NCI-H2029 treated with DMSO at 0.1 percent for 48 hours (cell line): ENCODE results near the gene COL12A1.

Source experiments
- DNase-seq: peaks from one replicate; lab custom pipeline; 2025; lab: John Stamatoyannopoulos, UW

Gene COL12A1

DNA sequence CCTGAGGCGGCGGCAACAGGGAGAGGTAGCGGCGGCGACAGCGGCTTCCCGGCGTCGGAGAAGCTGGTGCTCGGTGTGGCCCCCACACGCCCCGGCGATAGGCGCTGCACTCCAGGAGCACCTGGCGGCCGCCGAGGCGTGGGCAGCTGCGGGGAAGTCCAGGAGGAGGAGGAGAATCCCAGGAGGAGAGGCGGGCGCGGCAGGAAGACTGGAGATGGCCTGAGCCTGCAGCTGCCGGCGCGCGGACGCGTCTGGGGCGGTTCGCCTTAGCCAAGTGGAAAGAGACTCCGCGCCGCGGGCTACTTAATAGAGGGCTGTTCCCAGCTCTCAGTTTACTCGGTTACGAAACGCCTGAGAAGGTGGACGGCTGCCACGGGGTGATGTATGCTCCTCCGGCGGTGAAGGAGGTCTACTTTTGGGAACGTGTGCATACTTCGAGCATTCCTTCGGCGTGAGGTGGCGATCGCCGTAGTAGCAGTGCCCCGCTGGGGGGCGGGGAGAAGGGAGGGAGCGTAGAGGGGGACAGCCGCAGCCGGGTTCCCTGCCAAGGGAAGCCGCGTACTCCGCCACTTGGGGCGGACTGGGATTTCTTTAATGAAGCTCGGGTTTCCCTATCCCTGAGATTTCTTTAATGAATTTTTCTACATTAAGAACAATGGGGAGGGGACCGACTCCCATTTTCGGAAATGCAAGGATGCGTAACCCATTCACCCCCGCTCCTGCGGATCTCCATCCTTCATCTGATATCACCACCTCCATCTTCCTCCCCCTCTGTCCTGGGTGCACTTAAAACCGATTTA lies at the start of gene COL12A1:
COL12A1 (minus strand) TSS at position 278 of the 800 bp plus-strand sequence. CDS start 3,261 bp downstream, outside the sequence.
- no peak for DNase-seq

DNA sequence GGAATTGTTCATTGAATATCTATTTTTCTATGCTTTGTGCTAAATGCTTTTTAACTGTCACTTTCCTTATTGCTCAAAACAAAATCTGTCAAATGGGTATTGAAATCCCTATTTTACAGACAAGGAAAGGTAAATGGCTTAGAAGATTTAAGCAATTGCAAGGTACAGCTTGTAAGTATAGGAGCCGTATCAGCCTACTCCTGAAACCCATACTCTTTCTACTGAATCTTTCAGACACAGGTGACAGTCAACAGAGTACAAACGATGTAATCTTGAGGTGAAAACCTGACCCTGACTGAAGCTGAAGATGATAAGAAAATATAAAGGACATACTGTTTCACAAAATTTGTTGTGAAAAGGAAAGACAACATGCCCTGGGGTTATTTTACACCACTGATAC lies 44.7 kb upstream of the COL12A1 start:
- no peak for DNase-seq

DNA sequence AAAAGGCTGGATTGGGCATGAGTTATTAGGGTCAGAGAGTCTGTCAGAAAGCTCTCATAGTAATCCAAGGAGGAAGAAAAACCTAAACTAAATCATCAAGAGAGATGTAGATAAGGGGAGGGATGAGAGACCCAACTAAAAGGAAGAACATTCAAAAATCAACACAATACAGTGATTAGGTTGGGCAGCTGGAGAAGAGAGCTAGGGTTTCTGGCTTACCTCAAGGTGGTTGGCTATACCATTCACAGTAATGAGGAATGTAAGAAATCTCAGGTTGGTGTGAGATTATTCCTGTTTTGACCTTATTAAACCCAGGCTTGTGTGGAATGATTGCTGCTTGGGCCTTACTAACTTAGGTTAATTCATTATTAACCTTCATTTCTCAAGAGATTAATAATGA lies 44.0 kb upstream of the COL12A1 start:
- DNase-seq: no peak

DNA sequence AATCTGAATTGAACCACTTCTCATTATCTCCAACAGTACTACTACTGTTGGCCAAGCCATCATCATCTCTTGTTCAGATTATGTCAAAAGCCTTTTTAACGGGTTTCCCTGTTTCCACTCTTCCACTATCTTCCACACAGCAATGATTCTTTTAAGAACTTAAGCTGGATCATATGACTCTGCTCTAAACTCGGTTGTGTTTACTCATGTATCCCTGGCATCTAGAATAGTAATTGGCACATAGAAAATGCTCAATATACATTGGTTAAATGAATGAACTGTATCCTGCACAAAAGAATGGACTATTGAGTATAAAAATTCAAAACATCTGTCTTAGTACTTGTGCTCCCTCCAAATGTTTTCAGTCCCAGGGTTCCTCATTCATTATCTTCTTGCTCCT lies 40.5 kb upstream of the COL12A1 start:
- no peak for DNase-seq

DNA sequence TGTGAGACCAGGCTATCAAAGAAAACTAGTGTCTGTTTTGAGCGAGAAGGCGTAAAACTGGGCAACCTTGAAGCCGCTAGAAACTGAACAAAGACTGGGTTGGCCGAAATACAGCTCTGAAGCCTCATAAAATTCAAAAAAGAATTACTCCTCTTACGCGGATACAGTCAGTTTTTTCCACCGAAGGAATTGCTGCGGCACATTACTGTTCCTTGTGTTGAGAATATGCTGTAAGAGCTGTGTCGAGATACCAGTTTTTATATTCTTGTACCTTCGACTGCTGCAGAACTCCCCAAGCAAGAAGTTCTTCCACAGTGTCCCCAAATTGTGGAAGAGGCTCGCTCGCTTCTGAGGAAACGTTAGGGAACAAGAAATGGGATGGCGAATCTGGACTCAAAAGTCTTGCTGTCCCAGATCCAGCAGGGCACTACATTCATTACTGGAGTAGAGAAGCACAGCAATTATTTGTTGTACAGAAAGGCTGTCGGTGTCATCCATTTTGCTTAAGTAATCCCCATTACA lies 38.3 kb upstream of the COL12A1 start:
- DNase-seq: no peak

DNA sequence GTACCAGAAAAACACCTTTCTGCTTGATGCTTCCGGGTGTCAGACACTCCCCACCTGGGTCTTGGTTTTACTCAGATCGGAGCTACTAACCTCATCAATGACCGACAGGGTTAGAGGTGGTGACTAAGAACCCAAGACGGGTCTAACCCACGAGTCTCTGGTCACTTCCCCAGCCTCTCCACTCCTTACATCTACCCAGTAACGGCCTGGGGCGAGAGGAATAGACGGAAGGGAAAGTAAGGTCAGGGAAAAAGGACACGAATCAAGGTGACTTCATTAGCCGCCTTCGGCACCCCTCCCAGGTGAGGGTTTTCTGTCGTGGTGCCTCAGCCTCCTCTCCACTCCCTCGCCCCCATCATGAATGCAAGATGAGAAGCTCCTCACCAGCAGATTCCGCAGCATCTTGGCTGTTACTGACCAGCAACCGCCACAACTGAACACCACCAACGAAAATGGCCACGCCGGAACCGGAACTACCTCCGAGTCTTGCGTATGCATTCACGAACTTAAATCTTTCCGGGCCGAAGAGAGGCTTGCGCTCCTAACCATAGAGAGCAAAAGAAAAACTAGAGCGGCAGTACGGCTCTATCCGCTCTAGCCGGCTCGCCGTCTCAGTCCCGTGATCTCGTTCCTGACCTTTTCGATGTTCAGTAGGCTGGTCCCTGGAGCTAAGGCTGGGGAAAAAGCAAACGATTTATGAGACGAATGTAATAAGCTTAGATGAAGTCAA lies 37.6 kb upstream of the COL12A1 start, which contains the start of gene COX7A2:
COX7A2 (minus strand) TSS at position 469 of the 730 bp plus-strand sequence; CDS start at position 402, 67 bp downstream.
- peak; percentile 91 for DNase-seq

DNA sequence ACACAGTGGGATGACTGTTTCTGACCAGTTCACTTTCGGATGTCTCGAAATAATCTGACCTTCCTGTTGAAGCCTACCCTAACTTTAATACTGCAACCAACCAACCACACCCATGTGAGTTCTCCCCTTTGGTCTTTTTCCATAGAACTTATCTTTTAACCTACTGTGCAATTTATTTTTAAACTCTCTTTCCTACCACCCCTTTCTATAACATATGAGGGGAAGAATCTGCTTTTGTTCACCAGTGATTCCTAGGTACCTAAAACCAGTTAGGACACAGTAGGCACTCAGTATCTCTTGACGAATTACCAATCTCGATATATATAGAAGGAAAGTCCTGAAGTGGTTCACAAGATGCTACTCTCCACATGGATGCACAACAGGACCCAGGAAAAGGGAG lies 30.8 kb upstream of the COL12A1 start:
- DNase-seq: no peak

DNA sequence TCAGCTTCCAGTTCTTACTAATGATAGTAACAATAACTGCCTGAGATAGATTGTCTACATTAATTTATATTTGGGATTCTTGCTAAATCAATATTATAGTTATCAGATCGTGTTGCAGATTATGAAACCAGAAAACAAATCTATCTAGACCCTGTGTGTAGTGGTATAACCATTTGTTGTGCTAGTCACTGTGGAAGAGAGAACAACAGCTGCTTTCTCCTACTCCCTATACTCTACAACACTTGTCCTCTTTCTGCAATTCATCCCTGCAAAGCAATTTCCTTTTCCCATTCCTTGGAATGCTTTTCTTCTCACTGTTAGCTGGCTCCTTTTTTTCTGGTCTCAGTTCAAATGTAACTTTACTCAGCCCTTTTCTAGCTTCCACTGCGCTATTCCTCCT lies 29.4 kb upstream of the COL12A1 start:
- no peak for DNase-seq

DNA sequence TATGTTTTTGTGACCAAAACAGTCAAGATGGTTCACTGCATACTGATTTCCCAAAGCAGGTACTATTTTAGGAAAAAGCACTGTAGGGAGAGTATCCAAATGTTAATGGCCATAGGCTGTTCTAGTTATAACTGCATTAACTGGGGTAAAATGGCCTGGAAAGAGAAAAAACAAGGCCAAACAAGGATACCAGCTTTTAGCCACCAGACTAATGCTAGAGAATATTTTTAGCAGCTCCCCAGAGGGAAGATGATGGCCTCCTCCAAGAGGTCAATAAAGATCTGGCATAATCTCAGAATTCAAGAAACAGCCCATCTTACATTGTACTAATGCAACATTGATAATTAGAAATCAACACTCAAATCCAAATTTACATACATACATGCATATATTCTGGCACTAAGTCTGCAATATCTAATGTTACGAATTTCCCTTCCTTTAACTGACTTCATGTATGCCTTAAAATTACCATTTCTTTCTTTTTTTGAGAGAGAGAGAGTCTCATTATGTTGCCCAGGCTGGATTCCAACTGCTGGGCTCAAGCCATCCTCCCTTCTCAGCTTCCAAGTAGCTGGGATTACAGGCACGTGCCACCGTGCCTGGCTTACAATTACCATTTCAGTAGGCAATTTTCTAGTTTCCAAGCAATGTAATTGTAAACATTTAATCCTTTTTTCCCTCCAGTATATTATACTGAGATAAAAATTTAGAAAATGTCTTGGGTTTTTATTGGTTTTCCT lies 28.4 kb upstream of the COL12A1 start:
- DNase-seq: no peak

DNA sequence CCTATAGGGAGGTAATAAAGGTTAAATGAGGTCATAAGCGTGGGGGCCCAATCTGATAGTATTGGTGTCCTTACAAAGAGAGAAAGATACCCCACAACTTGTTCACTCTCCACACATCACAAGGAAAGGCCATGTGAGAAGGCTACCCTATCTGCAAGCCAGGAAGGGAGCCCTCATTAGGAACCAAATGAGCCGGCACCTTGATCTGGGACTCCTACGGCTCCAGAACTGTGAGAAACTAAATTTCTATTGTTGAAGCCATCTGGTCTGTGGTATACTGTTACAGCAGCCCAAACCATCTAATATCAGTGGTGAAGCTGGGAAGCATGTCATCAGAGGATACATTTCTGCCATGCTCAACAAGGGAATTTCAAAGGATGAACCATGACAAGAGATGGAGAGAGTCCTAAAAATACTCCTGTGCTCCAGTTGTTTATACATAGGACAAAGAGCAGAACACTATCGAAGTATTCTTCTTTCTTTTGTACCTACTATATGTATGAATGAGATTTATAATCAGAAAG lies 27.3 kb upstream of the COL12A1 start:
- DNase-seq: no peak

DNA sequence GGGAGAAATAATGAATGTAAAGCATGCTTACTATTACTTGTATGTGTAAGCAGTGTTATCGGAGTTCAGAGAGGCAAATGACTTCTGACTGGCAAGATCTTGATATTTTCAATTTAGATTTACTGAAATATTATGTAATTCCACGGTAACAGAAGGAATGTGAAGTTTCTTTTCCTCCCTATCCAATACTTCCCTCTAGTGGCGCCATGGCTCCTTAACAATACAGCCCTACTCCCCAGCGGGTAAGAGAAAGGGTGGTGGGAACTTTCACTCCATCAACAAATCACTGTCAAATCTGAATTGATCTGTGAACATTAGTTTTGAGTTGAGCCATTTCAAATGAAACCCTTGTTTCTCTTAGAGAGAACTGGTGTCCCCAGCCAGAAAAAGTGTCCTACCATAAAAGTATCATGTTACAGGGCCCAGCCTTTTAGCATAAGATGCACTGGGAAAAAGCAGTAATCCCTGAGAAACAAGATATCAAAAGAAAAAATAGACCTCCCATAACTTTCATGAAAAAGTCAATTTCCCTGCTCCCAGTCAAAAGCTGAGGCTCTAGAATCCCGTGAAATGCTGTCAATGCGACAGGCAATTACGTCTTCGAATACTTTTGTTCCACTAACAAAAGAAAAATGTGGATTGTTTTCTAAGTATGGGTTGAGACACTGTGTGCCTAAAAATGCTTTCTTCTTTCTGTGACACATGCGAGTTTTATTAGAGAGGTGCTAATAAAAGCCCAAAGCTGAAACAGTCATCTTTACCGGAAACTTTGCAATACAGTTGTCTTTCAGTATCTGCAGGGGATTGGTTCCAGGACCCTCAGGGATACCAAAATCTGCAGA lies 24.9 kb upstream of the COL12A1 start:
- DNase-seq: no peak

DNA sequence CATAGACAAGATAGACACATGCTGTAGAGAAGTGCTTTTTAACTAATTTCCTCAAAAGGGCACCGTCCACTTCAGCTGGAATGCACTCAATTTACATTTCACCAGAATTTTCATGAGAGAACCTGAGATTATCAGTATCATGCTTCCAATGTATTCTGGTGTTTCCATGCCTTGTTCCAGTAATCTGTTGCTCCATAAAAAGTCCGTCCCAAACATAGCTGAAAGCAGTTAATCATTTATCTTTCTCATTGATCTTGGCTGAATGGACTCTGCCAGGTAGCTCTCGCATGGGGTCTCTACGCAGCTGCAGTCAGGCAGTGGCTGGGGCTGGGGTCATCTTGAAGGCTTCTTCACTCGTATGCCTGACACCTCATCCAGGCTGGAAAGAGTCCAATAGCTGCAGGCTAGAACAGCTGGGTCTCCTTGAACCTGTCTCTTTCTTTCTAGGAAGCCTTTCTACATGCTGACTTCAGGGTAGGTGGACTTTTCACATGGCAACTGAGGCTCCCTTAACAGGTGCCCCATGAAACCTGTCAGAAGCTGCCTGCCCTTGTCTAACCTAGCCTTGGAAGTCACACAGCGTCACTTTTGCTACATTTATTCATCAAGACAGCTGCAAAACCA lies 18.6 kb upstream of the COL12A1 start:
- DNase-seq: no peak

DNA sequence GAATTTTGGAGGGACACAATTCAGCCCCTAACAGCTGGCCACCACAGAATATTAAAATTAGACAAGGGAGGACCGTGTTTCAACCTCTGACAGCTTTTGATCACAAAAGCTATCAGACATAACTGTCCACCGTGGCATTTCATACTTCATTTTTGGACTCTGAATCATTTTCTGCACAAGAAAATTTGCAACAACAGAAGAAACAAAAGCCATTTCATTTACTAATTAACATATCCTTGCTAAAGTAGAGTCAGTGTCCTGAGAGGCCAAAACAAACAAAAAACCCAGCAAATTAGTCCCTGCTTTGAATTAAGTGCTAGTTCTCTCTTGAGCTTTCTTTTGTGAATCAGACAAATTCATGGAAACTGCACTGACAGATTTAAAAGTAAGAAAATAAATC lies 17.6 kb upstream of the COL12A1 start:
- DNase-seq: no peak

DNA sequence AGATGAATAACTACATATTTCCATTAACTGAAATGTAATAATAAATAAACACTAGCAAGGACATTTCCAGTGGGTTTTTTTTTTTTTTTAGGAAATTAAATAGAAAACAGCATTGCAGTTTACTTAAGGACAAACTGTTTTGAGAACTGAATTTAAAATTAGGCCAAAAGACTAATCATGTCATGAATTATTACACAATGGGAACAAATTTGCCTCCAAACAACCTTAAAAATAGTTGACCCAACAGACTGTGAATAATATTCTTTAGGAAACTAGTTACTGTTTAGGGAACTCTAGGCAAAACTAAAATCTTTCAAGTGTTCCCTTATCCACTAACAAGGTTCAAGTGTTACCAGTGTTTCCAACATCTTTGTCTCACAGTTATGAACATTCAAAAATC lies 16.4 kb upstream of the COL12A1 start:
- DNase-seq: no peak

DNA sequence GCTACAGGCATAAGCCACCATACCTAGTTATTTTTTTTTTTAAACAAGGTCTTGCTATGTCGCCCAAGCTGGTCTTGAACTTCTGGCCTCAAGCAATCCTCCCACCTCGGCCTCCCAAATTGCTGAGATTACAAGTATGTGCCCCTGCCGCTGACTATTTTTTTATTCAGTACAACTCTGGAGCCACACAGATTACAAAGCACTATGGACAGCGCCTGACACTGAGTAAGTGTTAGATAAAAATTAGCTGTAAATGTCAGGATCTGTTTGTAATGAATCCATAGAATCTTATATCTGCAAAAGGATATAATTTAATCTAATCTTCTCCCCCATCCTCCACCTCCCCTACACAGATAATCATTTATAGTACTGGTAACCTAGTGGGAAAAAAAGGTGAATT lies 15.3 kb upstream of the COL12A1 start:
- no peak for DNase-seq

DNA sequence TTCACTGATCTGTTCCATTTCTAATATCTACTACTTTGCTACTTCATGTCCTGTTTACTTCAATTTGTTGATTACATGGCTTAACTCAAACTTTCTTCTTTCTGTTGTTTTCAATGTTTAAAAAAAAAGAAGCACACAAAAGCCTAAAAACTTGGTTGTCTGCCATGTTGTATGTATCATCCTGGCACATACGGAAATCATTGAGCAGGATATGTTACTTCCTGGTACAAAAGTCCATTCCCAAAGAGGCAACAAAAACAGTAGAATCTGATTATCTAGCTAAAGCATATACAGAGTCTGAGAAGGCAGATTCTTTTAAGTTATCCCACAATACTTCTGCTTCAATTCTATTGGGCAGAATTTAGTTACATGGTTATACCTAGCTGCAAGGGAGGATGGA lies 14.5 kb upstream of the COL12A1 start:
- DNase-seq: no peak

DNA sequence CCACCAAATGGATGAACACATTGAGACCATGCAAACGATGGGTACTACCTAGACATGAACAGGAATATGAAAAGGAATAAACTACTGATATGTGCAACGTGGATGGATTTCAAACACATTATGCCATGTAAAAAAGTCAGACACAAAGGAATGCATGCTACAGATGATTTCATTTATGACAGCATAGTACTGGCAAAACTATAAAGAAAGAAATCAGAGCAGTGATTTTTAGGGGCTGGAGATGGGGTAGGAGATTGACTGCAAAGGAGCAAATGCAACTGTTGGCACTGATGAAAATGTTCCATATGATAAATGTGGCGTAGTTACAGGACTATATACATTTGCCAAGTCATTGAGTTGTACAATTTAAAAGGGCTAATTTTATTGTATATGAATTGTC lies 13.4 kb upstream of the COL12A1 start:
- DNase-seq: no peak

DNA sequence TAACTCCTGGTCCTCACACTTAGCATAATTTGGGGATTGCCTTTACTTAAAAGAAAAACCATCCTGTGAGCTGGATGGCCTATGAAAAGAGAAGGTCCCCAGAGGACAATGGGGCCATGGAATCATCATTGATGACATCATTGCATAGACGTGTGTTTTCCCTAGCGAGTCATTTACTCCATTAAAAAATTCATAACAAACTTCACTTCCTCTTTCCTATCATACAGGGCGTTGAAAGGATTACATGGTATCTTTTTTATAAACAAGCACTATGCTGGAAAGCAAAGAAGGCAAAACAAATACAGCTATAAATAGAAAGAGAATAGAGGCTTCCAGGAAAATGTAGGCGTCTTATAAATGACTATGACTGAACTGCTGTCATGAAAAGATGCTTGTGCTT lies 11.3 kb upstream of the COL12A1 start:
- DNase-seq: no peak

DNA sequence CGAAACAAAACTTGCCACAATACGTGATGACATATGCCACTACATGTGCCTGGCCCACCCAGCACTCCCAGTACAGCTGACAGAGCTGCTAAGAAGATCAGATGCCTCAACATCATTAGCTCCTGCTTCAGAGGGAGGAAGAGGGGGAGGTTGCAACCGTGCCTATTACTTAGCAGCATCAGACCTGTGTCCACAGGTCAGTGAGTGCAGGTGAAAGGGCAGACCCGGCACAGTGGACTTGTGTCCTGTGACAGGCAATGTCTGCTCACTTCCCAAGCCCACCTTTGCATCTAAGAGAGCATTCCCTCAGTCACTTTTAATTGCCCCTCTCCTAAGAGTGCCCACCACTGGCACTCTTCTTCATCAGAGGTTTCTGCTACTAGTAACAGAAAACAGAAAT lies 9.4 kb upstream of the COL12A1 start:
- no peak for DNase-seq

DNA sequence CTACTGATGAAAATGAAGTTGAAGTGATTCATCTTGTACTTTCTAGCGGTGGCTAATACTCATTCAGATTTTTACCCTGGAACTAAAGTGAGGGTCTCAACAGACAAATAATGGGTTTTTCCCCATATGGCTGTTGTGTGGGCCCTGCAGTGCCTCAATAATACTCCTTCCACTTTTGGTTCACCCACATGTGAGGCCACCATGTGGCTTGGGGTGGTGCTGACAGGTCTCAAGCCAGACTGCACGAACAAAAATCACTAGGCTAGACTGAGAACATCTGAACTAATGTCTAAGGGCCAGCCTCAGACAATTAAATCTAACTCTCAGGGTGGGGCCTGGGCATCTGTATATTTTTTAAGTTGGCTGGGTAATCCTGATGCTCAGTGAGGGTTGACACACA lies 7.9 kb upstream of the COL12A1 start:
- DNase-seq: no peak

DNA sequence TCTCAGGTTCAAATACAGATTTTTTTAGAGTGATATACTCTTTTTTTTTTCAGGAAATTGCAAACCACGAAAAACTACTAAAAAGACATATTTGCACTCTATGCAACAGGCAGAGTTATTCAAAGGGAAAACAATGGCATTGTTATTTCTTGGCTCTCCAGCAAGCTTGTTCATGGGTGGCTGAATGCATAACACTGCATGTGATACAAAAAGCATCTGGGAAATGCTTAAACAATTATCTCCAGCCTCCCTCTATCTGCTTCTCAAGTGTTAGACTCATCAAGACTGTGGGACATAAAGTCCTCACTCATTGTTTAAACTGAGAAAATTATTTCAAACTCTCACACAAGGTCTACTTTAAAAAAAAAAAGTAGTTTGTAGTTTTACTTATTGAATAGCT lies 7.3 kb upstream of the COL12A1 start:
- no peak for DNase-seq
